ENCODE results near the gene CDC25B. TPM values are rescaled to one million over a fixed set of nuclear protein-coding genes. Genes with fewer than 3 reads are reported as not detected.

The CDC25B gene
- total RNA-seq, 1 experiment from 2014 or later = 223 TPM

DNA sequence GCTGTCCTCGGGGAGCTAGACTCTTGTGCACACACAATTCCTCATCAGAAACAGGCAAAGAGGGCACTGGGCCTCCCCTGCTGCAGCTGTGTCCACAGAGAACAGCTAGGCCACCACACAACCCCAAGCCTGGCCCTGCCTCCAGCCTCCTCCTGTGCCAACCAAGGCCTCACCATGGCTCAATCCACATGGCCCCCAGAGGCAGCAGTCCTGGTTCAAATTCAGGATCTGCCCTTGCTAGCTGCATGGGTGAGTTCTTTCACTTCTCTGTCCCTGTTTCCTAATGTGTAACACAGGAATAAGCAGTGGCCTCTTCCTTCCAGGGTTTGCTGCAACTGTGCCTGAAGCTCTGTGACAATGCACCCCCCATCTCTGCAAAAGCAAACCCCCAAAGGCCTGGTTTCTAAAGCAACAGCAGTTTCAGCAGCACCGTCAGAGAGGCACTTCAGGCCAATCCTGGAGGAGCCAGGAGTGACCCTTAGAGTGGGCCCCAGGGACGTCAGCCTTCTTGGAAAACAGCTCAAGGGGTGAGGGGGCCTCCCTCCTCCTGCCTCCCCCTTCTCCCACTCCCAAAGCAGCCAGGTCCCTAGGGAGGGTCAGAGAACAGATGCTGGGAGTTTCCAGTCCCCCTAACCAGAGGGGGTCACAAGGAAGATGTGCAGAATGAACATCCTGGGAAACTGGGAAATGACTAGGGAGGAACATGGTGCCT is 30.8 kb upstream of the CDC25B start:
- Histone ChIP-seq H3K9me3 (ENCODE audit: control insufficient read depth in 1 of 2, insufficient read depth in 1 of 2, low read depth in 1 of 2, low read length in 2 of 2) (no peaks in the 10 kb centered on the region), H3K9me2 (ENCODE audit: insufficient read depth) (no peaks in the 10 kb centered on the region), H3K9ac (ENCODE audit: low read length) (no peak overlapping the region), H3K4me1 (ENCODE audit: control insufficient read depth in 1 of 2, insufficient read depth in 2 of 2, low read length in 2 of 2) (peaks cover 12 to 36% of the 10 kb centered on the region in 2 experiments), H3K4me3 (replicated peaks in 1 of 2; ENCODE audit: low read depth in 1 of 2, low read length in 2 of 2) (no peak overlapping the region), H3K27ac (ENCODE audit: low read depth, low read length) (no peak overlapping the region), H3K27me3 (ENCODE audit: insufficient read depth, low read length) (no peaks in the 10 kb centered on the region), H3K36me3 (ENCODE audit: control insufficient read depth in 1 of 2, insufficient read depth in 2 of 2, low read length in 2 of 2) (peaks cover 3 to 10% of the 10 kb centered on the region in 2 experiments; a peak in 2 of 4 replicates), H2AFZ (ENCODE audit: low read depth, low read length, poor library complexity, severe bottlenecking) (no peak overlapping the region), H3K4me2 (ENCODE audit: low read length) (no peak overlapping the region; the same call in 1 of the 2 replicates), H4K20me1 (ENCODE audit: insufficient read depth) (no peaks in the 10 kb centered on the region), H3K79me2 (ENCODE audit: insufficient read depth, low read length) (peaks cover 53% of the 10 kb centered on the region)
- ChIA-PET RAD21 (ENCODE audit: low non-redundant PET in 1 of 2, low total read pairs in 2 of 2, uncharacterized antibody in 2 of 2, unreplicated experiment in 2 of 2) (no interaction called here), POLR2A (interaction anchor here (0.6 kb wide), 1 partner anchor 31 kb away, joined by 4 read pairs; no protein-coding TSS in a partner anchor), CTCF (interaction anchor here (1.3 kb wide), 1 partner anchor 90 kb away, joined by 3 read pairs; no protein-coding TSS in a partner anchor)
- BruUV-seq (replicated peaks) = no TSS peak
- ATAC-seq (no peak), DNase-seq (ENCODE audit: low read depth, low spot score) (no peak)
- intact Hi-C loops (cut with micrococcal nuclease) = loop anchor here (5.0 kb wide), 1 partner anchor 203 kb away; no protein-coding TSS in a partner anchor
- TF ChIP-seq SRF (IDR thresholded peaks at IDR 0.05; ENCODE audit: low read depth) (no peak), YY1 (IDR thresholded peaks at IDR 0.05; ENCODE audit: extremely low read depth, insufficient replicate concordance, low read depth, low read length) (no peak), EZH2phosphoT487 (IDR thresholded peaks at IDR 0.05; ENCODE audit: borderline replicate concordance) (no peak), EGR1 (IDR thresholded peaks at IDR 0.05; ENCODE audit: low read depth) (no peak), JUND (IDR thresholded peaks at IDR 0.05) (no peak), SIN3A (IDR thresholded peaks at IDR 0.05; ENCODE audit: low read depth) (no peak), EZH2 (IDR thresholded peaks at IDR 0.05) (no peak), TCF7L2 (IDR thresholded peaks at IDR 0.05; ENCODE audit: borderline replicate concordance, extremely low read depth, insufficient read depth, insufficient read length) (no peak), RAD21 (IDR thresholded peaks at IDR 0.05; ENCODE audit: low read depth) (no peak), POLR2A (IDR thresholded peaks at IDR 0.05; ENCODE audit: borderline replicate concordance, extremely low read depth, insufficient read depth, insufficient read length) (no peak)
- TF ChIP-seq, protein P1, sequence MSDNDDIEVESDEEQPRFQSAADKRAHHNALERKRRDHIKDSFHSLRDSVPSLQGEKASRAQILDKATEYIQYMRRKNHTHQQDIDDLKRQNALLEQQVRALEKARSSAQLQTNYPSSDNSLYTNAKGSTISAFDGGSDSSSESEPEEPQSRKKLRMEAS (IDR thresholded peaks at IDR 0.05) = no peak

All from HCT116 (cell line).